HEK293 (cell line): ENCODE results near the gene SLC35E3.

Source experiments
- CTCF ChIA-PET: fragments of 350-600 bp; formaldehyde crosslinking; extraction: SDS; loops from one replicate; lab custom pipeline; 2021; ENCODE audit warnings: antibody characterized with exemption; lab: Yijun Ruan, JAX
- POLR2A ChIA-PET: fragments of 300-600 bp; formaldehyde crosslinking; extraction: SDS; loops from one replicate; lab custom pipeline; 2020; ENCODE audit warnings: antibody characterized with exemption, inconsistent platforms; lab: Yijun Ruan, JAX
- H3K27ac ChIP-seq: fragments of 200-500 bp; sonication (Bioruptor generic); 2 replicates; pipeline ENCODE4 v1.5.1; 2014; ENCODE audit warnings: low read depth, low read length, control low read depth, inconsistent platforms; ENCODE audit errors: extremely low read depth
- H3K36me3 ChIP-seq, 2 experiments: fragments of 200-500 bp in 1 of 2; sonication (Bioruptor generic) in 1 of 2; 1 replicate in 1 of 2; 2 replicates in 1 of 2; pipeline ENCODE4 v1.5.1; 2014 to 2017; ENCODE audit warnings: inconsistent platforms in 2 of 2, low read length in 2 of 2; ENCODE audit not compliant: control insufficient read depth in 2 of 2, insufficient read depth in 1 of 2
- H3K4me1 ChIP-seq: fragments of 200-500 bp; sonication (Bioruptor generic); 2 replicates; pipeline ENCODE4 v1.5.1; 2014; ENCODE audit warnings: mild to moderate bottlenecking, low read length, inconsistent platforms; ENCODE audit not compliant: control insufficient read depth, insufficient read depth
- H3K4me3 ChIP-seq: 2 replicates; pipeline ENCODE4 v1.5.1; 2011; ENCODE audit warnings: low read depth, mild to moderate bottlenecking, control low read depth, low read length, moderate library complexity
- H3K9me3 ChIP-seq: fragments of 200-500 bp; sonication (Bioruptor generic); 2 replicates; pipeline ENCODE4 v1.5.1; 2014; ENCODE audit warnings: low read depth, low read length, inconsistent platforms; ENCODE audit not compliant: control insufficient read depth, insufficient read depth
- BCL11B ChIP-seq: fragments of 450-650 bp; formaldehyde crosslinking; IDR thresholded peaks from 2 replicates; pipeline ENCODE4 v1.5.1; 2016; ENCODE audit warnings: low read depth, missing biosample characterization, missing genetic modification characterization
- HOXA7 ChIP-seq: sonication (generic); formaldehyde crosslinking; IDR thresholded peaks from 2 replicates; pipeline ENCODE4 v1.8.1; 2022; ENCODE audit warnings: missing genetic modification reagents, borderline replicate concordance
- HOXD13 ChIP-seq: sonication (generic); formaldehyde crosslinking; IDR thresholded peaks from 2 replicates; pipeline ENCODE4 v1.8.0; 2022; ENCODE audit warnings: missing genetic modification reagents, borderline replicate concordance
- SALL2 ChIP-seq: fragments of 450-650 bp; formaldehyde crosslinking; IDR thresholded peaks from 2 replicates; pipeline ENCODE4 v1.5.0; 2017; ENCODE audit warnings: missing biosample characterization, mild to moderate bottlenecking, missing genetic modification characterization, borderline replicate concordance
- SCRT2 ChIP-seq: fragments of 450-650 bp; formaldehyde crosslinking; IDR thresholded peaks from 2 replicates; pipeline ENCODE4 v1.5.1; 2016; ENCODE audit warnings: missing biosample characterization, missing genetic modification characterization
- SP3 ChIP-seq: fragments of 450-650 bp; formaldehyde crosslinking; IDR thresholded peaks from 2 replicates; pipeline ENCODE4 v1.5.1; 2016; ENCODE audit warnings: missing biosample characterization, missing genetic modification characterization
- YY2 ChIP-seq: fragments of 450-650 bp; formaldehyde crosslinking; IDR thresholded peaks from 2 replicates; pipeline ENCODE4 v1.5.1; 2016; ENCODE audit warnings: missing biosample characterization, missing genetic modification characterization
- ZBTB1 ChIP-seq: fragments of 450-650 bp; formaldehyde crosslinking; IDR thresholded peaks from 2 replicates; pipeline ENCODE4 v1.5.1; 2016; ENCODE audit warnings: missing biosample characterization, missing genetic modification characterization
- ZBTB48 ChIP-seq: fragments of 450-650 bp; formaldehyde crosslinking; IDR thresholded peaks from 2 replicates; pipeline ENCODE4 v1.5.1; 2016; ENCODE audit warnings: missing biosample characterization, missing genetic modification characterization
- ZIC2 ChIP-seq: fragments of 450-650 bp; formaldehyde crosslinking; IDR thresholded peaks from 2 replicates; pipeline ENCODE4 v1.5.1; 2016; ENCODE audit warnings: missing biosample characterization, missing genetic modification characterization
- ZNF10 ChIP-seq: fragments of 450-650 bp; formaldehyde crosslinking; IDR thresholded peaks from 2 replicates; pipeline ENCODE4 v1.5.1; 2017; ENCODE audit warnings: missing biosample characterization, missing genetic modification characterization
- ZNF140 ChIP-seq: fragments of 450-650 bp; formaldehyde crosslinking; IDR thresholded peaks from 2 replicates; pipeline ENCODE4 v1.5.1; 2016; ENCODE audit warnings: missing biosample characterization, missing genetic modification characterization
- ZNF221 ChIP-seq: fragments of 450-650 bp; formaldehyde crosslinking; IDR thresholded peaks from 2 replicates; pipeline ENCODE4 v1.5.1; 2017; ENCODE audit warnings: missing biosample characterization, missing genetic modification characterization, borderline replicate concordance
- ZNF223 ChIP-seq: fragments of 450-650 bp; formaldehyde crosslinking; IDR thresholded peaks from 2 replicates; pipeline ENCODE4 v1.5.1; 2016; ENCODE audit warnings: missing biosample characterization, missing genetic modification characterization
- ZNF274 ChIP-seq, 2 experiments: fragments of 200-500 bp in 1 of 2; fragments of 450-650 bp in 1 of 2; sonication (Bioruptor generic) in 1 of 2; formaldehyde crosslinking in 1 of 2; IDR thresholded peaks; 2 replicates each; pipeline versions ENCODE4 v1.5.1 to v1.6.1; 2014 to 2016; ENCODE audit warnings: borderline replicate concordance in 1 of 2, inconsistent platforms in 1 of 2, low read length in 1 of 2, missing biosample characterization in 1 of 2, missing genetic modification characterization in 1 of 2
- ZNF311 ChIP-seq: fragments of 450-650 bp; formaldehyde crosslinking; IDR thresholded peaks from 2 replicates; pipeline ENCODE4 v1.5.1; 2017; ENCODE audit warnings: missing biosample characterization, missing genetic modification characterization, borderline replicate concordance
- ZNF354C ChIP-seq: fragments of 450-650 bp; formaldehyde crosslinking; IDR thresholded peaks from 2 replicates; pipeline ENCODE4 v1.5.1; 2016; ENCODE audit warnings: missing biosample characterization, missing genetic modification characterization, low read depth, borderline replicate concordance
- ZNF394 ChIP-seq: fragments of 450-650 bp; formaldehyde crosslinking; IDR thresholded peaks from 2 replicates; pipeline ENCODE4 v1.5.1; 2016; ENCODE audit warnings: missing biosample characterization, missing genetic modification characterization, mild to moderate bottlenecking, moderate library complexity, borderline replicate concordance
- ZNF423 ChIP-seq: fragments of 450-650 bp; formaldehyde crosslinking; IDR thresholded peaks from 2 replicates; pipeline ENCODE4 v1.5.1; 2016; ENCODE audit warnings: missing biosample characterization, missing genetic modification characterization
- ZNF549 ChIP-seq: fragments of 450-650 bp; IDR thresholded peaks from 2 replicates; pipeline ENCODE4 v1.5.1; 2018; ENCODE audit warnings: missing biosample characterization, missing genetic modification characterization, mild to moderate bottlenecking, inconsistent platforms, moderate library complexity
- ZNF623 ChIP-seq: fragments of 450-650 bp; formaldehyde crosslinking; IDR thresholded peaks from 2 replicates; pipeline ENCODE4 v1.5.1; 2016; ENCODE audit warnings: missing biosample characterization, missing genetic modification characterization
- ZNF660 ChIP-seq: fragments of 450-650 bp; IDR thresholded peaks from 2 replicates; pipeline ENCODE4 v1.5.1; 2018; ENCODE audit warnings: missing biosample characterization, mild to moderate bottlenecking, missing genetic modification characterization
- ZNF843 ChIP-seq: fragments of 450-650 bp; formaldehyde crosslinking; IDR thresholded peaks from 2 replicates; pipeline ENCODE4 v1.5.1; 2016; ENCODE audit warnings: missing biosample characterization, missing genetic modification characterization
- ZSCAN16 ChIP-seq: fragments of 450-650 bp; formaldehyde crosslinking; IDR thresholded peaks from 2 replicates; pipeline ENCODE4 v1.5.1; 2016; ENCODE audit warnings: missing biosample characterization, missing genetic modification characterization
- ZSCAN23 ChIP-seq: fragments of 450-650 bp; formaldehyde crosslinking; IDR thresholded peaks from 2 replicates; pipeline ENCODE4 v1.5.1; 2016; ENCODE audit warnings: missing biosample characterization, missing genetic modification characterization
- ZXDB ChIP-seq: fragments of 450-650 bp; formaldehyde crosslinking; IDR thresholded peaks from 2 replicates; pipeline ENCODE4 v1.5.1; 2016; ENCODE audit warnings: missing biosample characterization, missing genetic modification characterization
- TF ChIP-seq, protein P1 (sequence below): fragments of 450-650 bp; IDR thresholded peaks from 2 replicates; pipeline ENCODE4 v1.5.1; 2018; ENCODE audit warnings: missing biosample characterization, mild to moderate bottlenecking, missing genetic modification characterization
- TF ChIP-seq, protein P2 (sequence below): fragments of 450-650 bp; formaldehyde crosslinking; IDR thresholded peaks from 2 replicates; pipeline ENCODE4 v1.5.1; 2017; ENCODE audit warnings: missing biosample characterization, missing genetic modification characterization
- TF ChIP-seq, protein P3 (sequence below): fragments of 450-650 bp; formaldehyde crosslinking; IDR thresholded peaks from 2 replicates; pipeline ENCODE4 v1.5.1; 2016; ENCODE audit warnings: missing biosample characterization, missing genetic modification characterization
- TF ChIP-seq, protein P4 (sequence below): fragments of 450-650 bp; formaldehyde crosslinking; conservative IDR thresholded peaks from 2 replicates; pipeline ENCODE4 v1.5.1; 2016; ENCODE audit warnings: low read depth, missing biosample characterization, missing genetic modification characterization
- TF ChIP-seq, protein P5 (sequence below): fragments of 450-650 bp; formaldehyde crosslinking; IDR thresholded peaks from 2 replicates; pipeline ENCODE4 v1.5.1; 2016; ENCODE audit warnings: missing biosample characterization, missing genetic modification characterization

SLC35E3 gene

DNA sequence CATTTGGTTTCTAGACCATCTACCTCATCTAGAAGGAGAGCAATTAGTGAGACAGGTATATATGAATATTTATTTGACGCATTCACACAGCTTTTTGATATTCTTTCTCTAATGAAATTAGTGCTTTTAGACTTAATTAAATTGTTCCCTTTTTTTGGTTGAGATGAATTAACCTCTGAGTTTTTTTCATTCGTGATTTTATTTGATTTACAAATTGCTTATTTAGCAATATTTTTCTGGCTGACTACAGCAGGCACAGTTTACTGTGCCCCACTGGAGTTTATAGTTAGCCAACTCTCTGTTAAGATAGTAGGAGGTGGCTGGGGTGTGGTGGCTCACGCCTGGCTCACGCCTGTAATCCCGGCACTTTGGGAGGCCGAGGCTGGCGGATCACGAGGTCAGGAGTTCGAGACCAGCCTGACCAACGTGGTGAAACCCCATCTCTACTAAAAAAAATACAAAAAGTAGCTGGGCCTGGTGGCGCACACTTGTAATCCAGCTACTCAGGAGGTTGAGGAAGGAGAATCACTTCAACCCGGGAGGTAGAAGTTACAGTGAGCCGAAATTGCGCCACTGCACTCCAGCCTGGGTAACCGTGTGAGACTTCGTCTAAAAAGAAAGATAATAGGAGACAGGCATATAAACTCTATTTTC is 78.7 kb downstream of the SLC35E3 start:
- CTCF ChIA-PET = interaction anchor here (0.7 kb wide), 1 partner anchor 601 kb away, joined by 3 read pairs; no protein-coding TSS in a partner anchor

DNA sequence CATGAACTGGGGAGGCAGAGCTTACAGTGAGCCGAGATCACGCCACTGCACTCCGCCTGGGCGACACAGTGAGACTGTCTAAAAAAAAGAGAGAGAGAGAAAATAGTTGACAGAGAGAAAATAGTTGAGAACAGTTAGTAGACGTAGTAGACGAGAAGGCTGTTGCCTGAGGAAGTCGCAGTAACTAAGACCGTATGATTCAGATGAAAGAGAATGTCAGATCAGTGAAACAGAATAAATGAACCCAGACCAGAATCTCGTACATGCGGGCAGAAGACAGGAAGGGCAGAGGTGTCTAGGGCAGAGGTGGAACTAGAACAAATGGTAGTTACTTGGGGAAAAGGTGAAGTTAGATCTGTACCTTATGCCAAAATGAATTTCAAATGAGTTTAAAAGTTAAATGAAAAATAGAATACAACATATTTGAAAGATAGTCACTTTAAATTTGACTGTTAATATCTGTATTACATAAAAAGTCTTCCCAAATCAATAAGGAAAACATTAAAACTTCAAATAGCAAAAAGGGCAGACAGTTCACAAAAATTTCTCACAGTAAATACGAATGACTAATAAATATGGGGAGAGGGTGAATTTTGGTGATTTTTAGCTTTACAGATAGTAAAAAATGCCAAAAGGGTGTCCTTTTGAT is 79.7 kb downstream of the SLC35E3 start:
- no peak for TF ChIP-seq ZXDB (tag by site-specific recombination)
- no peak for TF ChIP-seq HOXA7 (CRISPR knock-in tag)
- no peak for TF ChIP-seq SCRT2 (tag by site-specific recombination)
- no peak for TF ChIP-seq ZNF843 (tag by site-specific recombination)
- no peak for TF ChIP-seq ZBTB48
- TF ChIP-seq ZNF221 (tag by site-specific recombination) = no peak
- no peak for TF ChIP-seq ZNF660 (tag by site-specific recombination)
- TF ChIP-seq, protein P1, sequence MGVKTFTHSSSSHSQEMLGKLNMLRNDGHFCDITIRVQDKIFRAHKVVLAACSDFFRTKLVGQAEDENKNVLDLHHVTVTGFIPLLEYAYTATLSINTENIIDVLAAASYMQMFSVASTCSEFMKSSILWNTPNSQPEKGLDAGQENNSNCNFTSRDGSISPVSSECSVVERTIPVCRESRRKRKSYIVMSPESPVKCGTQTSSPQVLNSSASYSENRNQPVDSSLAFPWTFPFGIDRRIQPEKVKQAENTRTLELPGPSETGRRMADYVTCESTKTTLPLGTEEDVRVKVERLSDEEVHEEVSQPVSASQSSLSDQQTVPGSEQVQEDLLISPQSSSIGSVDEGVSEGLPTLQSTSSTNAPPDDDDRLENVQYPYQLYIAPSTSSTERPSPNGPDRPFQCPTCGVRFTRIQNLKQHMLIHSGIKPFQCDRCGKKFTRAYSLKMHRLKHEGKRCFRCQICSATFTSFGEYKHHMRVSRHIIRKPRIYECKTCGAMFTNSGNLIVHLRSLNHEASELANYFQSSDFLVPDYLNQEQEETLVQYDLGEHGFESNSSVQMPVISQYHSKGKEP (tag by site-specific recombination) = no peak
- no peak for TF ChIP-seq ZNF223 (tag by site-specific recombination)
- TF ChIP-seq, protein P2, sequence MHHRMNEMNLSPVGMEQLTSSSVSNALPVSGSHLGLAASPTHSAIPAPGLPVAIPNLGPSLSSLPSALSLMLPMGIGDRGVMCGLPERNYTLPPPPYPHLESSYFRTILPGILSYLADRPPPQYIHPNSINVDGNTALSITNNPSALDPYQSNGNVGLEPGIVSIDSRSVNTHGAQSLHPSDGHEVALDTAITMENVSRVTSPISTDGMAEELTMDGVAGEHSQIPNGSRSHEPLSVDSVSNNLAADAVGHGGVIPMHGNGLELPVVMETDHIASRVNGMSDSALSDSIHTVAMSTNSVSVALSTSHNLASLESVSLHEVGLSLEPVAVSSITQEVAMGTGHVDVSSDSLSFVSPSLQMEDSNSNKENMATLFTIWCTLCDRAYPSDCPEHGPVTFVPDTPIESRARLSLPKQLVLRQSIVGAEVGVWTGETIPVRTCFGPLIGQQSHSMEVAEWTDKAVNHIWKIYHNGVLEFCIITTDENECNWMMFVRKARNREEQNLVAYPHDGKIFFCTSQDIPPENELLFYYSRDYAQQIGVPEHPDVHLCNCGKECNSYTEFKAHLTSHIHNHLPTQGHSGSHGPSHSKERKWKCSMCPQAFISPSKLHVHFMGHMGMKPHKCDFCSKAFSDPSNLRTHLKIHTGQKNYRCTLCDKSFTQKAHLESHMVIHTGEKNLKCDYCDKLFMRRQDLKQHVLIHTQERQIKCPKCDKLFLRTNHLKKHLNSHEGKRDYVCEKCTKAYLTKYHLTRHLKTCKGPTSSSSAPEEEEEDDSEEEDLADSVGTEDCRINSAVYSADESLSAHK (tag by site-specific recombination) = no peak
- TF ChIP-seq, protein P3, sequence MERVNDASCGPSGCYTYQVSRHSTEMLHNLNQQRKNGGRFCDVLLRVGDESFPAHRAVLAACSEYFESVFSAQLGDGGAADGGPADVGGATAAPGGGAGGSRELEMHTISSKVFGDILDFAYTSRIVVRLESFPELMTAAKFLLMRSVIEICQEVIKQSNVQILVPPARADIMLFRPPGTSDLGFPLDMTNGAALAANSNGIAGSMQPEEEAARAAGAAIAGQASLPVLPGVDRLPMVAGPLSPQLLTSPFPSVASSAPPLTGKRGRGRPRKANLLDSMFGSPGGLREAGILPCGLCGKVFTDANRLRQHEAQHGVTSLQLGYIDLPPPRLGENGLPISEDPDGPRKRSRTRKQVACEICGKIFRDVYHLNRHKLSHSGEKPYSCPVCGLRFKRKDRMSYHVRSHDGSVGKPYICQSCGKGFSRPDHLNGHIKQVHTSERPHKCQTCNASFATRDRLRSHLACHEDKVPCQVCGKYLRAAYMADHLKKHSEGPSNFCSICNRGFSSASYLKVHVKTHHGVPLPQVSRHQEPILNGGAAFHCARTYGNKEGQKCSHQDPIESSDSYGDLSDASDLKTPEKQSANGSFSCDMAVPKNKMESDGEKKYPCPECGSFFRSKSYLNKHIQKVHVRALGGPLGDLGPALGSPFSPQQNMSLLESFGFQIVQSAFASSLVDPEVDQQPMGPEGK (tag by site-specific recombination) = no peak
- no peak for TF ChIP-seq ZNF140
- no peak for TF ChIP-seq HOXD13
- TF ChIP-seq ZSCAN16 (tag by site-specific recombination) = no peak
- TF ChIP-seq SALL2 (tag by site-specific recombination) = no peak
- TF ChIP-seq, protein P4, sequence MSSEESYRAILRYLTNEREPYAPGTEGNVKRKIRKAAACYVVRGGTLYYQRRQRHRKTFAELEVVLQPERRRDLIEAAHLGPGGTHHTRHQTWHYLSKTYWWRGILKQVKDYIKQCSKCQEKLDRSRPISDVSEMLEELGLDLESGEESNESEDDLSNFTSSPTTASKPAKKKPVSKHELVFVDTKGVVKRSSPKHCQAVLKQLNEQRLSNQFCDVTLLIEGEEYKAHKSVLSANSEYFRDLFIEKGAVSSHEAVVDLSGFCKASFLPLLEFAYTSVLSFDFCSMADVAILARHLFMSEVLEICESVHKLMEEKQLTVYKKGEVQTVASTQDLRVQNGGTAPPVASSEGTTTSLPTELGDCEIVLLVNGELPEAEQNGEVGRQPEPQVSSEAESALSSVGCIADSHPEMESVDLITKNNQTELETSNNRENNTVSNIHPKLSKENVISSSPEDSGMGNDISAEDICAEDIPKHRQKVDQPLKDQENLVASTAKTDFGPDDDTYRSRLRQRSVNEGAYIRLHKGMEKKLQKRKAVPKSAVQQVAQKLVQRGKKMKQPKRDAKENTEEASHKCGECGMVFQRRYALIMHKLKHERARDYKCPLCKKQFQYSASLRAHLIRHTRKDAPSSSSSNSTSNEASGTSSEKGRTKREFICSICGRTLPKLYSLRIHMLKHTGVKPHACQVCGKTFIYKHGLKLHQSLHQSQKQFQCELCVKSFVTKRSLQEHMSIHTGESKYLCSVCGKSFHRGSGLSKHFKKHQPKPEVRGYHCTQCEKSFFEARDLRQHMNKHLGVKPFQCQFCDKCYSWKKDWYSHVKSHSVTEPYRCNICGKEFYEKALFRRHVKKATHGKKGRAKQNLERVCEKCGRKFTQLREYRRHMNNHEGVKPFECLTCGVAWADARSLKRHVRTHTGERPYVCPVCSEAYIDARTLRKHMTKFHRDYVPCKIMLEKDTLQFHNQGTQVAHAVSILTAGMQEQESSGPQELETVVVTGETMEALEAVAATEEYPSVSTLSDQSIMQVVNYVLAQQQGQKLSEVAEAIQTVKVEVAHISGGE (tag by site-specific recombination) = no peak
- TF ChIP-seq, all 188 proteins: peak for 0

More for the DNA sequence above, 78.7 kb downstream of the SLC35E3 start:
- H3K4me1 ChIP-seq = no peaks in the 10 kb centered on the region
- no peak overlapping the region for H3K27ac ChIP-seq
- TF ChIP-seq ZNF354C (no peak), SP3 (no peak), ZIC2 (tag by site-specific recombination) (no peak), ZSCAN23 (tag by site-specific recombination) (no peak), ZNF10 (tag by site-specific recombination) (no peak), ZBTB1 (no peak), ZNF394 (tag by site-specific recombination) (no peak), ZNF274 (IDR thresholded peaks at IDR 0.05; ENCODE audit: low read length) (no peak), ZNF274 (tag by site-specific recombination; IDR thresholded peaks at IDR 0.05; ENCODE audit: borderline replicate concordance) (no peak), ZNF221 (tag by site-specific recombination) (no peak), ZNF423 (tag by site-specific recombination) (no peak), YY2 (tag by site-specific recombination) (no peak), ZNF311 (tag by site-specific recombination) (no peak), ZNF549 (tag by site-specific recombination) (no peak), ZNF623 (tag by site-specific recombination) (no peak), ZBTB48 (no peak), BCL11B (no peak)
- TF ChIP-seq, protein P5, sequence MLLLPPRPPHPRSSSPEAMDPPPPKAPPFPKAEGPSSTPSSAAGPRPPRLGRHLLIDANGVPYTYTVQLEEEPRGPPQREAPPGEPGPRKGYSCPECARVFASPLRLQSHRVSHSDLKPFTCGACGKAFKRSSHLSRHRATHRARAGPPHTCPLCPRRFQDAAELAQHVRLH (tag by site-specific recombination) = no peak
- TF ChIP-seq, all 188 proteins: peak for 0
- H3K4me3 ChIP-seq = no peak overlapping the region
- H3K36me3 ChIP-seq = peaks cover 85 to 99% of the 10 kb centered on the region in 2 experiments
- POLR2A ChIA-PET = interaction anchor here (0.8 to 1.1 kb wide), 2 partner anchors 9 to 17 kb away, joined by 3 to 4 read pairs; partner anchors contain the start of gene MDM2
- H3K9me3 ChIP-seq = no peaks in the 10 kb centered on the region

More for the DNA sequence above, 79.7 kb downstream of the SLC35E3 start:
- Histone ChIP-seq H3K4me3 (no peak overlapping the region), H3K9me3 (no peaks in the 10 kb centered on the region), H3K36me3 (peaks cover 83 to 100% of the 10 kb centered on the region in 2 experiments), H3K4me1 (no peaks in the 10 kb centered on the region), H3K27ac (no peak overlapping the region)
- POLR2A ChIA-PET = no interaction called here
- CTCF ChIA-PET = no interaction called here
